KMS-11 (cell line): ENCODE data around the gene TMEM269.
"Not testable (repeated sequence)": the region's sequence is repeated elsewhere in the genome, so short reads cannot be mapped to it uniquely, and the experiment has no call there.

Source experiments
- H2AFZ ChIP-seq: fragments of 200-600 bp; sonication (generic); 2 replicates; pipeline ENCODE4 v1.6.1; 2016; ENCODE audit warnings: antibody characterized with exemption, mixed run types, low read depth
- H3K27ac ChIP-seq: fragments of 200-600 bp; sonication (generic); 2 replicates; pipeline ENCODE4 v1.6.1; 2016; ENCODE audit warnings: mild to moderate bottlenecking, mixed run types
- H3K27me3 ChIP-seq: fragments of 200-600 bp; sonication (generic); 2 replicates; pipeline ENCODE4 v1.6.1; 2017; ENCODE audit warnings: mild to moderate bottlenecking, low read depth, mixed run types, moderate library complexity; ENCODE audit not compliant: insufficient read depth
- H3K36me3 ChIP-seq: fragments of 200-600 bp; sonication (generic); 2 replicates; pipeline ENCODE4 v1.6.1; 2017; ENCODE audit warnings: mild to moderate bottlenecking, mixed run types; ENCODE audit not compliant: insufficient read depth
- H3K4me1 ChIP-seq: fragments of 200-600 bp; sonication (generic); 2 replicates; pipeline ENCODE4 v1.6.1; 2016; ENCODE audit warnings: mild to moderate bottlenecking, low read depth, mixed run types; ENCODE audit not compliant: poor library complexity, severe bottlenecking
- H3K4me2 ChIP-seq: fragments of 200-600 bp; sonication (generic); 2 replicates; pipeline ENCODE4 v1.7.0; 2016; ENCODE audit warnings: mild to moderate bottlenecking, mixed run types
- H3K4me3 ChIP-seq: fragments of 200-600 bp; sonication (generic); IDR thresholded peaks from 2 replicates; pipeline ENCODE4 v1.6.1; 2017; ENCODE audit warnings: low read depth, low read length, mixed read lengths; ENCODE audit not compliant: insufficient read depth
- H3K79me2 ChIP-seq: fragments of 200-600 bp; sonication (generic); 2 replicates; pipeline ENCODE4 v1.6.1; 2016; ENCODE audit warnings: low read depth, mixed run types; ENCODE audit not compliant: insufficient read depth
- H3K9ac ChIP-seq: fragments of 200-600 bp; sonication (generic); 2 replicates; pipeline ENCODE4 v1.6.1; 2016; ENCODE audit warnings: mild to moderate bottlenecking, mixed run types
- H4K20me1 ChIP-seq: fragments of 200-600 bp; sonication (generic); 2 replicates; pipeline ENCODE4 v1.6.1; 2016; ENCODE audit warnings: mild to moderate bottlenecking, mixed run types; ENCODE audit not compliant: insufficient read depth
- TF ChIP-seq, protein P1 (sequence below): fragments of 200-600 bp; sonication (generic); conservative IDR thresholded peaks from 2 replicates; pipeline ENCODE4 v1.6.1; 2017; ENCODE audit warnings: low read depth, mild to moderate bottlenecking, antibody characterized with exemption, low read length, moderate library complexity, mixed read lengths

The TMEM269 gene

DNA sequence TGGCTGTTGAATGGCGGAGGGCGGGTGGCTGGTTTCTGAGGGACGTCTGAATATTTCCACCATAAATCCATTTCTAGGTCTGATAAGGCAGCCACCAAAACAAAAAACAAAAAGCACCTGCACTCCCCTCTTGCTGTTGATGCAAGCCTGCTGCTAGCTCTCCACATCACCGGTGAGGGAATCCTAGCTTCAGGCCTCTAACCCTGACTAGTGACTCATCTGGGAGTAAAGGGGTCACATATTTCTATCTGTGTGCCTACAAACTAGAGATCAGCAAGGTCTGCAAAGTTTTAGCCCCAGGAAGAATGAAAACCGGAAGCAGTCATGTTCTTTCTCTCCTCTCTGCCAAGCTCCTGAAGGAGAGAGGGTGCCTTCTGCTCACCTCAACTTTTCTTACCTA is 21.8 kb downstream of the TMEM269 start:
- Histone ChIP-seq H3K27me3 (no peaks in the 10 kb centered on the region), H3K4me1 (no peaks in the 10 kb centered on the region), H3K9ac (no peak overlapping the region), H4K20me1 (no peaks in the 10 kb centered on the region), H3K36me3 (no peaks in the 10 kb centered on the region), H3K4me2 (no peak overlapping the region), H3K27ac (no peak overlapping the region), H3K79me2 (no peaks in the 10 kb centered on the region), H3K4me3 (no peak overlapping the region), H2AFZ (no peak overlapping the region)
- TF ChIP-seq, protein P1, sequence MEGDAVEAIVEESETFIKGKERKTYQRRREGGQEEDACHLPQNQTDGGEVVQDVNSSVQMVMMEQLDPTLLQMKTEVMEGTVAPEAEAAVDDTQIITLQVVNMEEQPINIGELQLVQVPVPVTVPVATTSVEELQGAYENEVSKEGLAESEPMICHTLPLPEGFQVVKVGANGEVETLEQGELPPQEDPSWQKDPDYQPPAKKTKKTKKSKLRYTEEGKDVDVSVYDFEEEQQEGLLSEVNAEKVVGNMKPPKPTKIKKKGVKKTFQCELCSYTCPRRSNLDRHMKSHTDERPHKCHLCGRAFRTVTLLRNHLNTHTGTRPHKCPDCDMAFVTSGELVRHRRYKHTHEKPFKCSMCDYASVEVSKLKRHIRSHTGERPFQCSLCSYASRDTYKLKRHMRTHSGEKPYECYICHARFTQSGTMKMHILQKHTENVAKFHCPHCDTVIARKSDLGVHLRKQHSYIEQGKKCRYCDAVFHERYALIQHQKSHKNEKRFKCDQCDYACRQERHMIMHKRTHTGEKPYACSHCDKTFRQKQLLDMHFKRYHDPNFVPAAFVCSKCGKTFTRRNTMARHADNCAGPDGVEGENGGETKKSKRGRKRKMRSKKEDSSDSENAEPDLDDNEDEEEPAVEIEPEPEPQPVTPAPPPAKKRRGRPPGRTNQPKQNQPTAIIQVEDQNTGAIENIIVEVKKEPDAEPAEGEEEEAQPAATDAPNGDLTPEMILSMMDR: no peak

- H3K4me1 ChIP-seq: no peaks in the 10 kb centered on the region
- no peak overlapping the region for H3K4me3 ChIP-seq
- H4K20me1 ChIP-seq: no peaks in the 10 kb centered on the region
- no peaks in the 10 kb centered on the region for H3K79me2 ChIP-seq
- no peak overlapping the region for H3K27ac ChIP-seq
- H3K4me2 ChIP-seq: no peak overlapping the region
- TF ChIP-seq, protein P1: no peak
- no peak overlapping the region for H3K9ac ChIP-seq
- no peaks in the 10 kb centered on the region for H3K27me3 ChIP-seq
- H3K36me3 ChIP-seq: no peaks in the 10 kb centered on the region
- H2AFZ ChIP-seq: no peak overlapping the region
Observed at GRCh38 chr1:42807056-42807668, 22.4 kb downstream of the TMEM269 start.

DNA sequence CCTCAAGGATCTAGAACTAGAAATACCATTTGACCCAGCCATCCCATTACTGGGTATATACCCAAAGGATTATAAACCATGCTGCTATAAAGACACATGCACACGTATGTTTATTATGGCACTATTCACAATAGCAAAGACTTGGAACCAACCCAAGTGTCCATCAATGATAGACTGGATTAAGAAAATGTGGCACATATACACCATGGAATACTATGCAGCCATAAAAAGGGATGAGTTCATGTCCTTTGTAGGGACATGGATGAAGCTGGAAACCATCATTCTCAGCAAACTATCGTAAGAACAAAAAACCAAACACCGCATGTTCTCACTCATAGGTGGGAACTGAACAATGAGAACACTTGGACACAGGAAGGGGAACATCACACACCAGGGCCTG is 30.0 kb downstream of the TMEM269 start:
- H3K79me2 ChIP-seq, H3K4me2 ChIP-seq, H3K27me3 ChIP-seq, H2AFZ ChIP-seq, H3K9ac ChIP-seq, H3K27ac ChIP-seq, H4K20me1 ChIP-seq, H3K36me3 ChIP-seq, H3K4me3 ChIP-seq: not testable (repeated sequence)
- peaks cover 18% of the 10 kb centered on the region for H3K4me1 ChIP-seq

GRCh38 chr1:42815941-42816584 is 31.3 kb downstream of the TMEM269 start:
- no peaks in the 10 kb centered on the region for H3K79me2 ChIP-seq
- H2AFZ ChIP-seq: peak overlapping the region; percentile 95
- peak overlapping the region; percentile 79 for H3K4me3 ChIP-seq
- H3K4me2 ChIP-seq: peak overlapping the region; percentile 79
- peaks cover 18% of the 10 kb centered on the region for H3K4me1 ChIP-seq
- H3K9ac ChIP-seq: peak overlapping the region; percentile 57; the same call in 1 of the 2 replicates
- H4K20me1 ChIP-seq: no peaks in the 10 kb centered on the region
- H3K27ac ChIP-seq: peak overlapping the region; percentile 39
- no peaks in the 10 kb centered on the region for H3K36me3 ChIP-seq
- TF ChIP-seq, protein P1: no peak
- H3K27me3 ChIP-seq: no peaks in the 10 kb centered on the region
